CD4-positive, alpha-beta T cell treated with Interleukin-4 for 1 hour (primary cell): Measurements from ENCODE around the gene MUC4.
"Not testable (repeated sequence)": the region's sequence is repeated elsewhere in the genome, so short reads cannot be mapped to it uniquely, and the experiment has no call there.

ENCODE experiments used
- DNase-seq, 2 donors: peaks; one replicate each; pipeline ENCODE4 v3.0.0-alpha.2; 2020 to 2022

Gene MUC4

GRCh38 chr3:195731356-195731905, 80.3 kb downstream of the MUC4 start:
- no peak for DNase-seq

- DNase-seq, result no peak
These were observed 82.1 kb downstream of the MUC4 start for GRCh38 chr3:195729476-195730251.

GRCh38 chr3:195728789-195729188, 82.9 kb downstream of the MUC4 start:
- not testable (repeated sequence) for DNase-seq

- no peak for DNase-seq
These were observed 84.0 kb downstream of the MUC4 start for GRCh38 chr3:195727606-195728195.

DNA sequence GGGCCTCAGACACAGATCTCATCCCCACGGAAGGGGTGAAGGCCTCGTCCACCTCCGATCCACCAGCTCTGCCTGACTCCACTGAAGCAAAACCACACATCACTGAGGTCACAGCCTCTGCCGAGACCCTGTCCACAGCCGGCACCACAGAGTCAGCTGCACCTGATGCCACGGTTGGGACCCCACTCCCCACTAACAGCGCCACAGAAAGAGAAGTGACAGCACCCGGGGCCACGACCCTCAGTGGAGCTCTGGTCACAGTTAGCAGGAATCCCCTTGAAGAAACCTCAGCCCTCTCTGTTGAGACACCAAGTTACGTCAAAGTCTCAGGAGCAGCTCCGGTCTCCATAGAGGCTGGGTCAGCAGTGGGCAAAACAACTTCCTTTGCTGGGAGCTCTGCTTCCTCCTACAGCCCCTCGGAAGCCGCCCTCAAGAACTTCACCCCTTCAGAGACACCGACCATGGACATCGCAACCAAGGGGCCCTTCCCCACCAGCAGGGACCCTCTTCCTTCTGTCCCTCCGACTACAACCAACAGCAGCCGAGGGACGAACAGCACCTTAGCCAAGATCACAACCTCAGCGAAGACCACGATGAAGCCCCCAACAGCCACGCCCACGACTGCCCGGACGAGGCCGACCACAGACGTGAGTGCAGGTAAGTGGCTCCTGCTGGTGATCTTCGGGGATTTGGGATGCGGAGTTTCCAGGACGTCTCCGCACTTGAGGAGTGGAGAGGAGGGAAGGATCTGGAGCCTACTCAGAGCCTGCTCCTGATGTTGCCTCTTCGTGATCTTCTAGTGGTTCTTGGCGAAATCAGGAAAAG, 85.6 kb downstream of the MUC4 start:
- DNase-seq, result not testable (repeated sequence)

DNA sequence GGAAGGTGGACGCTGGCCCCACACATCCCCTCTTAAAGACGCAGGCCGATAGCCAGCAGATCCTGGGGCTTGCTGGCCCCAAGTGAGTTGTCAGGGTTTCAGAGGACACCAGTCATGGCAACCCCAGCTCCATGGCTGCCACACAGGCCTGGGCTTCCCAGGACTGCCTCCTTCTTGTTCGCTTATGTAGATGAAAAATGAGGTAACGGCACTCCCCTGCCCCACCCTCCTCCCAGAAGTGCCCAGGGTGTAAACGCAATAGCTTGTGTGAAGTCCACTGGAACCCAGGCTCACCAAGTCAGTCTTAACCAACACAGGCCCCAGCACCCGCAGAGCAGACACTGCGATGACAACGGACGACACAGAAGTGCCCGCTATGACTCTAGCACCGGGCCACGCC, 87.4 kb downstream of the MUC4 start:
- DNase-seq, result not testable (repeated sequence)

- not testable (repeated sequence) for DNase-seq
These were observed 88.8 kb downstream of the MUC4 start for GRCh38 chr3:195722996-195723345.

GRCh38 chr3:195722139-195722995, 89.4 kb downstream of the MUC4 start:
- not testable (repeated sequence) for DNase-seq

DNA sequence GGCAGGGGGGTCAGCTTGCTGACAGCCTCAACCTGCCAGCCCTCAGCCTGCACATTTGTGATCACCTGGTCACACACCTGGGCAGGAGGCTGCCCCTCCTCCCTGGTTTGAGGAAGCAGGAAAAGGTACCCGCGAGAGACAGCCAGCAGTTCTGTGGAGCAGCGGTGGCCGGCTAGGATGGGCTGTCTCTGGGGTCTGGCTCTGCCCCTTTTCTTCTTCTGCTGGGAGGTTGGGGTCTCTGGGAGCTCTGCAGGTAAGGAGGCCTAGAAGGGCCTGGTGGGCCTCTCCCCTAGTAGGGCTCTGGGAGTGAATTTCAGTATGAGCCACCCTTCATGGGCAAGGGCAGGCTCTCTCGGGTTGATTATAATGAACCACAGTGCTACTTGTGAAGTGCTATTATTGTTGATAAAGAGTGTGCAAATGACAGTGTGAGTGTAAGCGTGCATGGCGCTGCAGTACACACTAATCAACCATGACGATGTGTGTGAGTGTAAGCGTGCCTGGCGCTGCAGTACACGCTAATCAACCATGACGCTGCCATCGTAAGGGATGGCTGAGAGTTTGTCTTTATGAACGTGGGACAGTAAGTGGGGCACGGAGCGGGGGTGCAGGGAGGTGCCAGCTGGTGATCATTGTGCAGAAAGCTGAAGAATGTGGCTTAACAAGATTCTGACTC, 90.8 kb downstream of the MUC4 start, which contains the start of gene MUC20:
Gene MUC20, plus strand, starts transcription at position 148 of the 676 bp plus-strand sequence. Its CDS starts 30 bp downstream, at position 178.
- DNase-seq, result not testable (repeated sequence)

- not testable (repeated sequence) for DNase-seq
These were observed 92.0 kb downstream of the MUC4 start for GRCh38 chr3:195719514-195720254.

- DNase-seq, result no peak
These were observed 93.2 kb downstream of the MUC4 start for GRCh38 chr3:195718477-195718984.

GRCh38 chr3:195717852-195718476, 93.8 kb downstream of the MUC4 start:
- no peak for DNase-seq

DNA sequence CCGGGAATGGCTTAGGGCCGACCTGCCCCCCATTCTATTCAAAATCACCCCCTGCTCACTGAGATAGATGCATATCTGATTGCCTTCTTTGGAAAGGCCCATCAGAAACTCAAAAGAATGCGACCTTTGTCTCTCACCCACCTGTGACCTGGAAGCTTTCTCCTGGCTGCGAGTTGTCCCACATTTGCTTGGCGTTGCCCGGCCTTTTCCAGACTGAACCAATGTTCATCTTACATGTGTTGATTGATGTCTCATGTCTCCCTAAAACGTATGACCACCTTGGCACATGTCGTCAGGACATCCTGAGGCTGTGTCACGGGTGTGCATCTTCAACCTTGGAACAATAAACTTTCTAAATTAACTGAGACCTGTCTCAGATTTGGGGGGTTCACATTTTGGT, 94.3 kb downstream of the MUC4 start:
- no peak for DNase-seq

GRCh38 chr3:195715583-195716266, 96.0 kb downstream of the MUC4 start:
- no peak for DNase-seq

DNA sequence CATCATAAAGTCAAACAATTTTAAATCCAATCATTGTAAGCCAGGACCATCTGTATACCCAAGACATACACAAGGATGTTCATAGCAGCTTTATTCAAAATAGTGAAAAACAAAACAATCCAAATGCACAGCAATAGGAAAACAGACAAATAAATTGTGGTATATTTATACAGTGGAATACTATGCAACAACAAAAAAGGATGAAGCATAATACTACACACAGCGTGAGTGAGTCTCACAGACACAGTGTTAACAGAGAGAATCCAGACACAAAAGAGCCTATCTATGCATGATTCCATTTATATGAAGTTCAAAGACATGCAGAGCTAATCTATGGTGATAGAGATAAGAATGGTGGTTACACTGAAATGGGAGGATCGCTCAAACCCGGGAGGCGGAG, 96.6 kb downstream of the MUC4 start:
- DNase-seq, result no peak

- no peak for DNase-seq
These were observed 97.2 kb downstream of the MUC4 start for GRCh38 chr3:195714380-195715011.

GRCh38 chr3:195713150-195713549, 98.6 kb downstream of the MUC4 start:
- not testable (repeated sequence) for DNase-seq

- not testable (repeated sequence) for DNase-seq
These were observed 99.2 kb downstream of the MUC4 start for GRCh38 chr3:195712535-195712910.
